Measurements from ENCODE around the gene IKBKE.

IKBKE gene

DNA sequence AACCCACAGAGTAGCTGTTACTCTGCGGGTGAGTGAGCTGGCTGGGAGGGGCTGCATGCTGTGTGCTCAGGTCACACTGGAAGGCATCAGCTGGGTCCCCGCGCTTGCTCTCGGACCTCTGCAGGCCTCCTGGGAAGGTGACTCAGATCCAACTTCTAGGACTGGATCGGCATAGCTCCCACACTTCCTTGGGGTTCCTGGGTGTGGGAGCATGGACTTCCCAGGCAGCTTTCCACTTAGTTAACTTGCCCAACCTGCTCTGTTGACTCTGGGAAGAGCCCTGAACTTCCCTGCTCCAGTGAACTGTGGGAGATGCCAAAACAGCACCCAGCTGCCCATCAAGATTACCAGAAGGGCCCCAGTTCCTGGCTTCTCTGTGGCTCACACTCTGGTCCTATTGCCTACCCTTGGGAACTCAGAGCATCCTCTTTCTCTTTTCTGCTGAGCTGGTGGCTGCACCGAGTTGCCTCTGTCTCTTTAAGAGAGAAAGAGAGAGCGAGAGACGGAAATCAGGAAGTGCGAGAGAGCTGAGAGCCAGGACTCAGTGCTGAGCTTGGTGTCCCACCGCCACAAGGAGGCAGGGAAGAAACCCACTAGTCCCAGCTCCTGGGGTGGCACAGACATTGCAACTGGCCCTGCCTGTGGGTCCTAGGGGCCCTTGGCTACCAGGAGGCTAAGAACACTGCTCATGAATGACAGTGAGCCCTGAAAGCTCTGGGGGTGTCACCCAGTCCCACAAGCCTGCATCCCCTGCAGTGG lies at the start of gene IKBKE:
IKBKE (plus strand) TSS at position 544 of the 759 bp plus-strand sequence. CDS start 2,752 bp downstream, outside the sequence.
- no peak for TF ChIP-seq EZH2 (IDR thresholded peaks at IDR 0.05; ENCODE audit: borderline replicate concordance, low read length)
- TF ChIP-seq, protein P1, sequence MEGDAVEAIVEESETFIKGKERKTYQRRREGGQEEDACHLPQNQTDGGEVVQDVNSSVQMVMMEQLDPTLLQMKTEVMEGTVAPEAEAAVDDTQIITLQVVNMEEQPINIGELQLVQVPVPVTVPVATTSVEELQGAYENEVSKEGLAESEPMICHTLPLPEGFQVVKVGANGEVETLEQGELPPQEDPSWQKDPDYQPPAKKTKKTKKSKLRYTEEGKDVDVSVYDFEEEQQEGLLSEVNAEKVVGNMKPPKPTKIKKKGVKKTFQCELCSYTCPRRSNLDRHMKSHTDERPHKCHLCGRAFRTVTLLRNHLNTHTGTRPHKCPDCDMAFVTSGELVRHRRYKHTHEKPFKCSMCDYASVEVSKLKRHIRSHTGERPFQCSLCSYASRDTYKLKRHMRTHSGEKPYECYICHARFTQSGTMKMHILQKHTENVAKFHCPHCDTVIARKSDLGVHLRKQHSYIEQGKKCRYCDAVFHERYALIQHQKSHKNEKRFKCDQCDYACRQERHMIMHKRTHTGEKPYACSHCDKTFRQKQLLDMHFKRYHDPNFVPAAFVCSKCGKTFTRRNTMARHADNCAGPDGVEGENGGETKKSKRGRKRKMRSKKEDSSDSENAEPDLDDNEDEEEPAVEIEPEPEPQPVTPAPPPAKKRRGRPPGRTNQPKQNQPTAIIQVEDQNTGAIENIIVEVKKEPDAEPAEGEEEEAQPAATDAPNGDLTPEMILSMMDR (IDR thresholded peaks at IDR 0.05; ENCODE audit: low read length) = peak; percentile 24; the same call in 1 of the 2 replicates
- no peaks in the 10 kb centered on the region for H3K9me2 ChIP-seq (ENCODE audit: low read depth, low read length)
- peak within 1 kb of the TSS; percentile 33; the same call in 1 of the 2 replicates for H2AFZ ChIP-seq (ENCODE audit: low read length)
- no peaks in the 10 kb centered on the region for H3K9me3 ChIP-seq (ENCODE audit: low read length)
- H3K4me3 ChIP-seq (ENCODE audit: low read depth, low read length, poor library complexity, severe bottlenecking) = peak within 1 kb of the TSS; percentile 92
- peak within 1 kb of the TSS; percentile 91 for H3K9ac ChIP-seq (ENCODE audit: low read length)
- H3K4me2 ChIP-seq (ENCODE audit: low read length) = peak within 1 kb of the TSS; percentile 85
- no peaks in the 10 kb centered on the region for H3K27me3 ChIP-seq (ENCODE audit: insufficient read depth, low read length)
- no peaks in the 10 kb centered on the region for H3K79me2 ChIP-seq (ENCODE audit: insufficient read depth, low read length)
- peak within 1 kb of the TSS; percentile 91 for H3K27ac ChIP-seq (ENCODE audit: low read depth, low read length, poor library complexity, severe bottlenecking)
- H3K4me1 ChIP-seq (ENCODE audit: insufficient read depth, low read length, severe bottlenecking) = peaks cover 61% of the 10 kb centered on the region
- no peaks in the 10 kb centered on the region for H4K20me1 ChIP-seq (ENCODE audit: insufficient read depth, low read length)
- H3K36me3 ChIP-seq (ENCODE audit: insufficient read depth, low read length) = peaks cover 18% of the 10 kb centered on the region; the same call in 1 of the 2 replicates
- H3F3A ChIP-seq (ENCODE audit: insufficient read depth, low read length) = no peaks in the 10 kb centered on the region

DNA sequence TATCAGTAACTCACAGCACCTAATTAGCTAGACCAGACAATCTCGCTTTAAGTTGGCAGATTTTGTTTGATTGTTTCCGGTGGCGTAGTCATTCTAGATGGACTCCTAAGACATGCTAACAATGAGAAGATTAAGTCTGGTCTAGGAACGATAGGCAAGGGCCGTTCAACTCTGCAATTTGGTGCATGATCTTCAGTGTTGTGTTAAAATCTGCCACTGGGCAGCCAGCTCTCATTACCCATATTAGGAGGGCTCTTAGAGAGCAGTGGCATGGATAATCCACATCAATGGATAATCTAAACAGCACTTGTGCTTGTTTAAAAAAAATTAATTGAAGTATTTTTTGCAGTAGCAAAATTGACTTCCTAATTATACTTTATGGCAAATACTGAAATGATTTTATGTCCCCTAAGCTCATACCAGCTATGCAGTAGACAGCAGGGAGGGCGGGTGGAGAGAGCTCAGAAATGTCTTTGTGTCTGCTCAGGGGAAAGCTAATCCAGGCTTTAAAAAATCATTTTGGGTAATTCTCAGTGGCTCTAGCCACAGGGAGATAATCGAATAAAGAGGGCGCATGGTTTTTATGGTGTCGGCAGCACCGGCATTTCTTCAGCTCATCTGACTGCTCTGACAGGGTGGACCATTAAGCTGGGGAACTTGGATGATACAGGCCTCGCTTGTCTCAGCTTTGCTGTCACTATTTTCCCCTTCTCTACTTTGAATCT lies 48.5 kb upstream of the IKBKE start:
- no peak for TF ChIP-seq EZH2 (IDR thresholded peaks at IDR 0.05; ENCODE audit: borderline replicate concordance, low read length)
- TF ChIP-seq, protein P1 (IDR thresholded peaks at IDR 0.05; ENCODE audit: low read length) = no peak
- Histone ChIP-seq H3K4me3 (ENCODE audit: low read depth, low read length, poor library complexity, severe bottlenecking) (no peak overlapping the region), H3K4me2 (ENCODE audit: low read length) (no peak overlapping the region), H4K20me1 (ENCODE audit: insufficient read depth, low read length) (no peaks in the 10 kb centered on the region), H3K79me2 (ENCODE audit: insufficient read depth, low read length) (no peaks in the 10 kb centered on the region), H3K9ac (ENCODE audit: low read length) (no peak overlapping the region), H3K4me1 (ENCODE audit: insufficient read depth, low read length, severe bottlenecking) (no peaks in the 10 kb centered on the region), H3K9me3 (ENCODE audit: low read length) (no peaks in the 10 kb centered on the region), H2AFZ (ENCODE audit: low read length) (no peak overlapping the region), H3K27me3 (ENCODE audit: insufficient read depth, low read length) (no peaks in the 10 kb centered on the region), H3K27ac (ENCODE audit: low read depth, low read length, poor library complexity, severe bottlenecking) (no peak overlapping the region), H3K9me2 (ENCODE audit: low read depth, low read length) (no peaks in the 10 kb centered on the region), H3F3A (ENCODE audit: insufficient read depth, low read length) (no peaks in the 10 kb centered on the region), H3K36me3 (ENCODE audit: insufficient read depth, low read length) (peaks cover 24% of the 10 kb centered on the region; the same call in 1 of the 2 replicates)

DNA sequence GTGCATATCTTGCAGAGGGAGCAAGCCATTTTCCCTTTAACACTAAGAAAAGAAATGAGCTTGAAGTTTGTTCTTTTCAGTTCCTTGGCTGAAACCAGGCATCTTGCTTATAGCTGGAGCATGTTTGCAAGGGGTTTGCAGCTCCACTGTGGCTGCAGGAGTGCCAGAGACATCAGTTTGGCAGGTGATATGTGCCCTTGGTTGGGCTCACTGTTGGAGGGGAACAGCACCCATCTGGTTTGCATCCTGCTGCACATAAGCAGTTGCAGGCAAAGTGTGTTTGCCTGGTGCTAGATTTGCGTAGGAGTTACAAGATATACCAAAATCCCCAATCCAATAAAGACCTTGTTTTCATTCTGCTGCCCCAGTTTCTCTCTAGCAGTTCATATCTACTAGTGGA lies 47.8 kb upstream of the IKBKE start:
- Histone ChIP-seq H3K27me3 (ENCODE audit: insufficient read depth, low read length) (no peaks in the 10 kb centered on the region), H4K20me1 (ENCODE audit: insufficient read depth, low read length) (no peaks in the 10 kb centered on the region), H3K36me3 (ENCODE audit: insufficient read depth, low read length) (peaks cover 27% of the 10 kb centered on the region; the same call in 1 of the 2 replicates), H2AFZ (ENCODE audit: low read length) (no peak overlapping the region), H3K9me3 (ENCODE audit: low read length) (no peaks in the 10 kb centered on the region), H3K4me3 (ENCODE audit: low read depth, low read length, poor library complexity, severe bottlenecking) (no peak overlapping the region), H3K9ac (ENCODE audit: low read length) (no peak overlapping the region), H3K4me2 (ENCODE audit: low read length) (no peak overlapping the region), H3K79me2 (ENCODE audit: insufficient read depth, low read length) (no peaks in the 10 kb centered on the region), H3K9me2 (ENCODE audit: low read depth, low read length) (no peaks in the 10 kb centered on the region), H3F3A (ENCODE audit: insufficient read depth, low read length) (no peaks in the 10 kb centered on the region), H3K4me1 (ENCODE audit: insufficient read depth, low read length, severe bottlenecking) (no peaks in the 10 kb centered on the region), H3K27ac (ENCODE audit: low read depth, low read length, poor library complexity, severe bottlenecking) (no peak overlapping the region)
- TF ChIP-seq, protein P1 (IDR thresholded peaks at IDR 0.05; ENCODE audit: low read length) = no peak
- no peak for TF ChIP-seq EZH2 (IDR thresholded peaks at IDR 0.05; ENCODE audit: borderline replicate concordance, low read length)
